ENCODE measurements around the gene DXO. TPM values are rescaled to one million over a fixed set of nuclear protein-coding genes. Genes with fewer than 3 reads are reported as not detected.

The DXO gene
- total RNA-seq, 1 experiment from 2014 or later = 38.1 TPM

- CTCF ChIA-PET = no interaction called here
- POLR2A ChIA-PET = no interaction called here
- ATAC-seq (no peak), DNase-seq (ENCODE audit: low read depth, low spot score) (no peak)
- H3K4me1 ChIP-seq (ENCODE audit: control insufficient read depth, insufficient read depth, low read length) = peaks cover 16% of the 10 kb centered on the region
- H3K4me3 ChIP-seq (ENCODE audit: low read depth in 2 of 2, low read length in 2 of 2) = no peak overlapping the region
- TF ChIP-seq POLR2AphosphoS5 (IDR thresholded peaks at IDR 0.05; ENCODE audit: low read depth, low read length) (no peak), REST (IDR thresholded peaks at IDR 0.05; ENCODE audit: insufficient read depth in 1 of 2, low read depth in 2 of 2, low read length in 1 of 2) (no peak), TCF7L2 (IDR thresholded peaks at IDR 0.05; ENCODE audit: low read depth, low read length) (no peak), CTCF (IDR thresholded peaks at IDR 0.05) (no peak), SIN3A (IDR thresholded peaks at IDR 0.05; ENCODE audit: borderline replicate concordance, insufficient read depth, low read depth, low read length) (no peak)
- H3K36me3 ChIP-seq (ENCODE audit: control insufficient read depth, insufficient read depth, low read length) = no peaks in the 10 kb centered on the region
- intact Hi-C loops (cut with micrococcal nuclease; ENCODE audit: unreplicated experiment) (no loop called here), in situ Hi-C loops (cut with HindIII; ENCODE audit: low pct_unique_long_range_greater_than_20kb, low sequenced_read_pairs) (no loop called here)
- no peak overlapping the region for H3K27ac ChIP-seq (ENCODE audit: low read length)
- BruUV-seq (replicated peaks) = no TSS peak
- H3K9me3 ChIP-seq (ENCODE audit: control insufficient read depth, insufficient read depth, low read depth, low read length) = no peaks in the 10 kb centered on the region
- no peaks in the 10 kb centered on the region for H3K27me3 ChIP-seq (ENCODE audit: control insufficient read depth, insufficient read depth, low read length)
Measured at GRCh38 chr6:31943742-31944141, 28.2 kb downstream of the DXO start.

DNA sequence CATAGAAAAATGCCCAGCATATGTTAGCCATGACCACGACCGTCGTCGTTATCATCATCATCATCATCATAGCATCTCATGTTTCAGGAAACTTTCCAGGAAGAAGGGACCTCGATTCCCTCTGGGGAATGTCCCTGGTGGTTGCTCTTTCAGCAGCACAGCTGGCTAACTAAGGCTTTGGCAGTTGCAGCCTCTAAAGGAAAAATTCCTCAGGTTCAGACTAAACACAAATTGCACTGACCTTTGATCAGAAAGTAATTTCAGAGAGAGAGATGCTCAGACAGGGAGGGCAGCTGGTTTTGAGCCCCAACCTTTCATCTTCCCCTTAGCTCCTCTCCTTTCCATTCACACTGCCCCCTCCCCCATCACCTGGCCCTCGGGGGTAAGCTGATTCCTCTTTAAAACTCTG, 31.7 kb downstream of the DXO start:
- Histone ChIP-seq H3K27ac (ENCODE audit: low read length) (0 out of 2 replicates have a peak overlapping the region, but pooled peaks have one; percentile 20), H3K36me3 (ENCODE audit: control insufficient read depth, insufficient read depth, low read length) (no peaks in the 10 kb centered on the region), H3K27me3 (ENCODE audit: control insufficient read depth, insufficient read depth, low read length) (no peaks in the 10 kb centered on the region), H3K9me3 (ENCODE audit: control insufficient read depth, insufficient read depth, low read depth, low read length) (no peaks in the 10 kb centered on the region), H3K4me3 (ENCODE audit: low read depth in 2 of 2, low read length in 2 of 2) (no peak overlapping the region), H3K4me1 (ENCODE audit: control insufficient read depth, insufficient read depth, low read length) (peaks cover 10% of the 10 kb centered on the region)
- no peak for ATAC-seq
- no peak for TF ChIP-seq REST (IDR thresholded peaks at IDR 0.05; ENCODE audit: insufficient read depth in 1 of 2, low read depth in 2 of 2, low read length in 1 of 2)
- no peak for TF ChIP-seq CTCF (IDR thresholded peaks at IDR 0.05)
- TF ChIP-seq POLR2AphosphoS5 (IDR thresholded peaks at IDR 0.05; ENCODE audit: low read depth, low read length) = no peak
- no peak for TF ChIP-seq SIN3A (IDR thresholded peaks at IDR 0.05; ENCODE audit: borderline replicate concordance, insufficient read depth, low read depth, low read length)
- no peak for TF ChIP-seq TCF7L2 (IDR thresholded peaks at IDR 0.05; ENCODE audit: low read depth, low read length)
- DNase-seq (ENCODE audit: low read depth, low spot score) = no peak
- intact Hi-C loops (cut with micrococcal nuclease; ENCODE audit: unreplicated experiment) (no loop called here), in situ Hi-C loops (cut with HindIII; ENCODE audit: low pct_unique_long_range_greater_than_20kb, low sequenced_read_pairs) (no loop called here)
- ChIA-PET CTCF (no interaction called here), POLR2A (no interaction called here)
- BruUV-seq (replicated peaks) = no TSS peak
